Heart left ventricle (tissue), 13 donors: ENCODE measurements around the gene METRN.

Source experiments
- CTCF ChIP-seq, 12 donors: fragments of 200-600 bp; sonication (generic) in 4 of 12; IDR thresholded peaks; one replicate each; pipeline versions ENCODE4 v1.5.0 to v1.8.0; 2018 to 2022; ENCODE audit warnings: antibody characterized with exemption in 12 of 12, mild to moderate bottlenecking in 5 of 12
- POLR2A ChIP-seq, 2 donors: fragments of 450-650 bp; IDR thresholded peaks; one replicate each; pipeline ENCODE4 v1.6.1; 2017; ENCODE audit warnings: antibody characterized with exemption in 2 of 2, mild to moderate bottlenecking in 2 of 2, moderate library complexity in 2 of 2
- donor health status: ischemic (EF 13 %, LVEDD 7.1; RV severe dilation, severe dysfunction).
- donor health status: DM: no; HTN: yes; CAD: no.
- donor health status: DM: no; HTN: no; CAD: no.
- donor health status: ischemic (EF 25% LVEDD 6.9; RV normal size, moderate dysfunction).
- donor health status: ischemic (EF 25% LVEDD 5.7; RV mildly dilated, moderate dysfunction).
- donor health status: ischemic (EF 35%, LVEDD 5.7; RV mildly dilated, moderate dysfunction).
- donor health status: nonischemic (EF 11% LVEDD 7.7; RV severe dilation, severe dysfunction).
- donor health status: DM: yes; HTN: yes; CAD: no.
- donor health status: PGD.
- donor health status: ischemic (EF 29% LVEDD 5.4; RV normal size, mild dysfunction).
- donor health status: nonischemic (EF 23%, LVEDD 6.1; RV moderate dilation, normal function).

- TF ChIP-seq CTCF (IDR thresholded peaks at IDR 0.05) = no peak
- no peak for TF ChIP-seq POLR2A (IDR thresholded peaks at IDR 0.05)
These were observed 19.4 kb upstream of the METRN start for GRCh38 chr16:695355-696089.
